Measurements from ENCODE around the gene ZNF638. TPM values are rescaled to one million over a fixed set of nuclear protein-coding genes. Genes with fewer than 3 reads are reported as not detected.
A peak's percentile ranks its signal among the peaks of the same experiment; 100 is the strongest.

ZNF638 gene
- total and polyA plus RNA-seq, 2 of the 4 experiments (the other 2 are of a cell fraction), result 46.4 to 129 TPM

- H2BK15ac ChIP-seq (ENCODE audit: low read depth, low read length), result no peak overlapping the region
- TF ChIP-seq MXI1 (IDR thresholded peaks at IDR 0.05; ENCODE audit: borderline replicate concordance, low read depth, low read length), result no peak
- no peak for TF ChIP-seq SMC3 (IDR thresholded peaks at IDR 0.05; ENCODE audit: low read depth, low read length)
- TF ChIP-seq CEBPB (IDR thresholded peaks at IDR 0.05; ENCODE audit: low read depth, low read length), result no peak
- TF ChIP-seq POLR2A (IDR thresholded peaks at IDR 0.05; ENCODE audit: low read depth, low read length), result no peak
- no peak for TF ChIP-seq RAD21 (IDR thresholded peaks at IDR 0.05; ENCODE audit: low read length)
- TF ChIP-seq MAFK (IDR thresholded peaks at IDR 0.05; ENCODE audit: low read depth, low read length), result no peak
- TF ChIP-seq NFE2L2 (IDR thresholded peaks at IDR 0.05; ENCODE audit: low read depth, low read length), result no peak
- no peak for TF ChIP-seq USF2 (IDR thresholded peaks at IDR 0.05; ENCODE audit: low read depth, low read length)
- no peak for TF ChIP-seq CTCF (conservative IDR thresholded peaks at IDR 0.05; ENCODE audit: low read depth, low read length)
- no peak for TF ChIP-seq RFX5 (IDR thresholded peaks at IDR 0.05; ENCODE audit: low read depth, low read length)
- no peak for TF ChIP-seq ELK1 (IDR thresholded peaks at IDR 0.05; ENCODE audit: borderline replicate concordance, low read depth, low read length)
- TF ChIP-seq CHD1 (IDR thresholded peaks at IDR 0.05; ENCODE audit: low read depth, low read length), result no peak
- TF ChIP-seq MAZ (IDR thresholded peaks at IDR 0.05; ENCODE audit: borderline replicate concordance, low read depth, low read length), result no peak
- H4K20me1 ChIP-seq (ENCODE audit: insufficient read depth, low read length), result peaks cover 44% of the 10 kb centered on the region
- no peak overlapping the region for H2BK20ac ChIP-seq (ENCODE audit: low read depth, low read length)
- H3K27me3 ChIP-seq (ENCODE audit: control insufficient read depth, insufficient read depth, low read length), result peaks cover 2% of the 10 kb centered on the region; the same call in 1 of the 2 replicates
- H3K36me3 ChIP-seq (ENCODE audit: control insufficient read depth, insufficient read depth, low read length), result peaks cover 3% of the 10 kb centered on the region; the same call in 1 of the 2 replicates
- H3K4me1 ChIP-seq (ENCODE audit: control insufficient read depth, insufficient read depth, low read length), result no peaks in the 10 kb centered on the region
- dilution Hi-C loops (cut with HindIII; ENCODE audit: low sequenced_read_pairs, unreplicated experiment), result no loop called here
- H3K56ac ChIP-seq (ENCODE audit: extremely low read depth, insufficient read depth, low read length), result no peak overlapping the region
- H3K9me1 ChIP-seq (ENCODE audit: insufficient read depth, low read length), result peaks cover 3% of the 10 kb centered on the region; the same call in 1 of the 2 replicates
- H3K79me1 ChIP-seq (ENCODE audit: low read depth in 1 of 2, low read length in 2 of 2), result peaks cover 9 to 43% of the 10 kb centered on the region in 2 experiments; a peak in 3 of 4 replicates
- 0 out of 2 replicates have a peak overlapping the region, but pooled peaks have one; percentile 8 for H3K14ac ChIP-seq (replicated peaks; ENCODE audit: low read depth, low read length)
- H2BK120ac ChIP-seq (ENCODE audit: low read depth, low read length), result no peak overlapping the region
- ATAC-seq (ENCODE audit: low read depth) (no peak), DNase-seq (no peak)
- H3K18ac ChIP-seq (ENCODE audit: low read depth, low read length), result no peak overlapping the region
- intact Hi-C loops (cut with micrococcal nuclease), result loop anchor here (10.0 kb wide), 1 partner anchor 199 kb away; the partner anchor contains the start of genes MCEE and MPHOSPH10
- H3K23ac ChIP-seq (ENCODE audit: low read depth, low read length), result no peak overlapping the region; the same call in 1 of the 2 replicates
- H3K4me3 ChIP-seq (ENCODE audit: insufficient read depth, low read depth, low read length), result peak overlapping the region; percentile 94
- H2AK9ac ChIP-seq (replicated peaks; ENCODE audit: low read depth, low read length, poor library complexity), result no peak overlapping the region
- POLR2A ChIA-PET (ENCODE audit: unreplicated experiment), result no interaction called here
- no TSS peak for BruUV-seq (replicated peaks)
- no peak overlapping the region for H2BK5ac ChIP-seq (ENCODE audit: low read depth, low read length, poor library complexity, severe bottlenecking)
- H2AK5ac ChIP-seq (ENCODE audit: low read depth, low read length), result no peak overlapping the region
- CTCF ChIA-PET, result interaction anchor here (3.8 kb wide), 1 partner anchor 34 kb away, joined by 24 read pairs; no protein-coding TSS in a partner anchor
- no peak overlapping the region for H3K9ac ChIP-seq (ENCODE audit: low read depth, low read length)
- H3K27ac ChIP-seq (ENCODE audit: insufficient read depth, low read length), result no peak overlapping the region
- WGBS, 2 experiments (ENCODE audit: extremely low coverage in 2 of 2, insufficient read length in 1 of 2), result no CpG with 5 or more reads among the region's 3 CpGs
- H3K4me2 ChIP-seq (ENCODE audit: low read depth, low read length), result peak overlapping the region; percentile 87; the same call in 1 of the 2 replicates
- H3K9me3 ChIP-seq (ENCODE audit: control insufficient read depth, insufficient read depth, low read length), result no peaks in the 10 kb centered on the region
- H3K4ac ChIP-seq (ENCODE audit: low read depth, low read length), result no peak overlapping the region
- no peak overlapping the region for H4K5ac ChIP-seq (ENCODE audit: low read depth, low read length)
- no peak overlapping the region for H2AFZ ChIP-seq (replicated peaks; ENCODE audit: low read length, poor library complexity)
- H4K8ac ChIP-seq (ENCODE audit: low read depth in 2 of 2, low read length in 2 of 2), result no peak overlapping the region
- in situ Hi-C loops (cut with MboI; ENCODE audit: low sequenced_read_pairs), result no loop called here
- no peak overlapping the region for H4K91ac ChIP-seq (ENCODE audit: insufficient read depth, low read depth, low read length)
Observed at GRCh38 chr2:71333619-71334018, 2.0 kb downstream of the ZNF638 start.

All from IMR-90 (cell line).